ENCODE measurements around the gene OPALIN.

Gene OPALIN

DNA sequence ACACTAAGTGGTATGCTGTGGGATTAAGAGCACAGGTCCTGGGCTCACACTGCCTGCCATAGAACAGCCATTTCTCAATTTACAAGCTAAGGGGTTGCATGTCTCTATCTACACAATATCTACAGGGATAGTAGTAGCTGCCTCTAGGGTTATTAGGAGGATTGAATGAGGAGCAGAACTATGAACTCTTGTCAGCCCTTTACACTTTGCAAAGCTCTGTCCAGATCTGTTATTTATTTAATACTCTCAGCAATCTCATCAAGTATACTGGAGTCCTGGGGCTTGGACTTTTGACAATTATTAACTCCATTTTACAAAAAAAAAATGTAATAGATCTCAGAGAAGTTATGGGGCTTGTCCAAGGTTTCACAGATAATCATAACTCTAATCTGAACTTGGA lies 6.8 kb downstream of the OPALIN start:
- Histone ChIP-seq H3K4me1 (ENCODE audit: control insufficient read depth, insufficient read depth, low read length) (no peaks in the 10 kb centered on the region), H3K9ac (ENCODE audit: low read depth, low read length) (no peak overlapping the region), H3K9me3 (replicated peaks; ENCODE audit: low read length) (no peaks in the 10 kb centered on the region), H3K4me2 (ENCODE audit: low read length) (no peak overlapping the region), H3K4me3 (ENCODE audit: low read length) (no peak overlapping the region), H3K36me3 (ENCODE audit: insufficient read depth, low read length) (no peaks in the 10 kb centered on the region), H3K27me3 (ENCODE audit: control insufficient read depth, insufficient read depth, low read length) (peaks cover 4% of the 10 kb centered on the region)

DNA sequence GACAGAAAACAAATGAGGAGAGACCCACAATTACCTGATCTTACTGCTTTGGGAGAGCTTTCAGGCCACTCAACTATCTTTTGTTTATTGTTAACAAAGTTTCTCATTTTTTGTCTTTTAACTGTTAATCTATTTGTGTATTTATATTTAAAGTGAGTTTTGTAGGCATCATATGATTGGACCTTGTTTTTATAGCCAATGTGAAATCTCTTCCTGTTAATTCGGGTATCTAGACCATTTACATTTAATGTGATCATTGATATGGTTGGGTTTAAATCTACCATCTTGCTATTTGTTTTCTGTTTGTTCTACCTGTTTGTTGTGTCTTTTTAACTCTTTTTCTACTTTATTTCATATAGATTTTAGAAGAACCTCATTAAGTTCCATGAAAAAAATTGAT lies 12.5 kb downstream of the OPALIN start:
- no peaks in the 10 kb centered on the region for H3K9me3 ChIP-seq (replicated peaks; ENCODE audit: low read length)
- no peaks in the 10 kb centered on the region for H3K27me3 ChIP-seq (ENCODE audit: control insufficient read depth, insufficient read depth, low read length)
- H3K4me1 ChIP-seq (ENCODE audit: control insufficient read depth, insufficient read depth, low read length), result no peaks in the 10 kb centered on the region
- H3K36me3 ChIP-seq (ENCODE audit: insufficient read depth, low read length), result no peaks in the 10 kb centered on the region
- H3K4me3 ChIP-seq (ENCODE audit: low read length), result no peak overlapping the region
- H3K4me2 ChIP-seq (ENCODE audit: low read length), result no peak overlapping the region
- H3K9ac ChIP-seq (ENCODE audit: low read depth, low read length), result no peak overlapping the region

GRCh38 chr10:96345222-96345621 lies 13.6 kb downstream of the OPALIN start:
- no peak overlapping the region for H3K9ac ChIP-seq (ENCODE audit: low read depth, low read length)
- no peaks in the 10 kb centered on the region for H3K4me1 ChIP-seq (ENCODE audit: control insufficient read depth, insufficient read depth, low read length)
- H3K36me3 ChIP-seq (ENCODE audit: insufficient read depth, low read length), result no peaks in the 10 kb centered on the region
- no peaks in the 10 kb centered on the region for H3K27me3 ChIP-seq (ENCODE audit: control insufficient read depth, insufficient read depth, low read length)
- no peak overlapping the region for H3K4me2 ChIP-seq (ENCODE audit: low read length)
- no peaks in the 10 kb centered on the region for H3K9me3 ChIP-seq (replicated peaks; ENCODE audit: low read length)
- no peak overlapping the region for H3K4me3 ChIP-seq (ENCODE audit: low read length)

DNA sequence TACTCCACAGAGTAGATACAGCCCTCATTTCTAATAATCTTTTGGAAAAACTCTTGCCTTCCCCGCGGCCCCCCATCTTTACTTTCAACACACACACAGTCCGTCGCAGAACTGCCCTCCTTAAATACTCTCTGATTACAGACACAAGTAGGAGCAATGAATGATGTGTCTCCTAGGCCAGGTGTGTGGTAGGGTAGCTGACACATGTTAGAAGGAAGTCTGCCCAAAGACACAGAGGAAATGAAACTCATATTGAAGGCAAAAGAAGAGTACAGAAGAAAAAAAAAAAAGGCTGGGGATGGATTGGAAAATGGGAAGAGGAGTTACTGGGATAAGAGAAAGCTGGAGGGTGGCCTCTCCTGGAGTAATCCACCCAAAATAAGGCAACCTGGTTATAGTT lies 14.6 kb downstream of the OPALIN start:
- Histone ChIP-seq H3K27me3 (ENCODE audit: control insufficient read depth, insufficient read depth, low read length) (peaks cover 2% of the 10 kb centered on the region), H3K4me3 (ENCODE audit: low read length) (no peak overlapping the region)

DNA sequence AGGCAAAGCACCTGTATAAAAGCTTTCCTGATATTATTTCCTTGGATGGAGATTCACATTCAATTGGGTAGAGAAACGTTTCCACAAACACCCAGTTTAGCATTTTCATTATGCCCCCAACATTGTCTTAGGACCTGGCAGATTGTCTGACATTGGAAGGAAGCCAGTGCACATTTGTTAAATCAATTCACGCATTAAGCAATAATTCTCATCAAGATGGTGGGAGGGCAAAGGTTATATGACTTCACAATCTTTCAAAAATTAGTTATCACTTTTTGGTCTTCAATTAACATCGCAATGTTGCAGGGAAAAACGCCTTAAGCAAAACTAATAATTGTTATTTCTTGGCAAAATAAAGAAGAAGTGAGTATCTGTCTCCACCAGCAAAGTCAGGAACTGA lies 16.4 kb downstream of the OPALIN start:
- H3K9me3 ChIP-seq (replicated peaks; ENCODE audit: low read length), result no peaks in the 10 kb centered on the region
- no peaks in the 10 kb centered on the region for H3K36me3 ChIP-seq (ENCODE audit: insufficient read depth, low read length)
- H3K27me3 ChIP-seq (ENCODE audit: control insufficient read depth, insufficient read depth, low read length), result peaks cover 9% of the 10 kb centered on the region
- H3K4me1 ChIP-seq (ENCODE audit: control insufficient read depth, insufficient read depth, low read length), result no peaks in the 10 kb centered on the region
- H3K4me3 ChIP-seq (ENCODE audit: low read length), result no peak overlapping the region
- no peak overlapping the region for H3K4me2 ChIP-seq (ENCODE audit: low read length)
- H3K9ac ChIP-seq (ENCODE audit: low read depth, low read length), result no peak overlapping the region

More for the DNA sequence above, 14.6 kb downstream of the OPALIN start:
- Histone ChIP-seq H3K4me2 (ENCODE audit: low read length) (no peak overlapping the region), H3K9me3 (replicated peaks; ENCODE audit: low read length) (no peaks in the 10 kb centered on the region), H3K36me3 (ENCODE audit: insufficient read depth, low read length) (no peaks in the 10 kb centered on the region), H3K4me1 (ENCODE audit: control insufficient read depth, insufficient read depth, low read length) (no peaks in the 10 kb centered on the region), H3K9ac (ENCODE audit: low read depth, low read length) (no peak overlapping the region)

DNA sequence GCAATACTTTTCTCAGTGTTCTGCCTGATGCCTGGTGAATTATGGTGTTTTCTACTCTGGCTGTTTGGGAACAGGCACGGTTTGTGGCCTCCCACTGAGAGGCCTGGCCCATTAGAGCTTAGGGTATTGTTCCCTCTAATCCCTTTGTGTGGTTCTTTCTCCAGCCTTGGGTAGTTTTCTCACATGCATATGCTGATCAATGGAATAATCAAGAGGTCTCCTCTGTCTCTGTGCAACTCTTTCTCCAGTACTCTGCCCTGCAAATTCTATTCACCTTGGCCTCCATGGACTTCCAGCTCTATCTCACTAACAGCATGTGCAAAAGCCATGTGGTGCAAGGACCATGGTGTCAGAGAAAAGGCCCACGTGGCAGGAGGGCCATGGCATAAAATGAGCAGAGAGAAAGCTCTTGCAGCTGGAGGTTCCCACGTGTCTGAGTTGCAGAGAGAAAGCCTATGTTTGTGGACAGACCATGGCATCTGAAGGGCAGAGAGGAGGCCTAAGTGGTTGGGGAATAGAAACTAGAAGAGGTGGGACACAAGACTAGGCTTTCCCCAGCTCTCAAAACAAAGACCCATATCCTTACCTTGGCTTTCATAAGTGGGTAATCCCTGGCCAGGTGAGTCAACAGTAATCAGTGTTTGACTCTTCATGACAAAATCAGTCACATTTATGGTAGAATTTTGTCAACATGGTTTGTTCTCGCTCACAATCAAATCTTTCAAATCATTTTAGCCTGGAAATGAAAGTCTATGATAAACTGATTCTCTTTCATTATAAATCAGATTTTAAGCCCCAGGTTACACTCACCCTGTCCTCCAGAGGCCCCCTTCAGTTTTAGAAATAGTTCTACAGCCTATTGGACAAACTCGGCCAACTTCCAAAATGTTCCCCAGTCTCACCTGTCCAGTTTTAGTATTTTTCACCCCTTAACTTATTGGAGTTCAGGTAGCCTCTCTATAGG lies 17.3 kb downstream of the OPALIN start:
- Histone ChIP-seq H3K36me3 (ENCODE audit: insufficient read depth, low read length) (no peaks in the 10 kb centered on the region), H3K9me3 (replicated peaks; ENCODE audit: low read length) (no peaks in the 10 kb centered on the region), H3K4me3 (ENCODE audit: low read length) (no peak overlapping the region), H3K4me1 (ENCODE audit: control insufficient read depth, insufficient read depth, low read length) (no peaks in the 10 kb centered on the region), H3K9ac (ENCODE audit: low read depth, low read length) (no peak overlapping the region), H3K4me2 (ENCODE audit: low read length) (no peak overlapping the region), H3K27me3 (ENCODE audit: control insufficient read depth, insufficient read depth, low read length) (peaks cover 9% of the 10 kb centered on the region)

GRCh38 chr10:96339956-96340904 lies 18.6 kb downstream of the OPALIN start:
- Histone ChIP-seq H3K36me3 (ENCODE audit: insufficient read depth, low read length) (no peaks in the 10 kb centered on the region), H3K4me3 (ENCODE audit: low read length) (no peak overlapping the region), H3K9me3 (replicated peaks; ENCODE audit: low read length) (no peaks in the 10 kb centered on the region), H3K9ac (ENCODE audit: low read depth, low read length) (no peak overlapping the region), H3K27me3 (ENCODE audit: control insufficient read depth, insufficient read depth, low read length) (peaks cover 9% of the 10 kb centered on the region), H3K4me2 (ENCODE audit: low read length) (no peak overlapping the region), H3K4me1 (ENCODE audit: control insufficient read depth, insufficient read depth, low read length) (no peaks in the 10 kb centered on the region)

- no peak overlapping the region for H3K9ac ChIP-seq (ENCODE audit: low read depth, low read length)
- no peak overlapping the region for H3K4me3 ChIP-seq (ENCODE audit: low read length)
- H3K27me3 ChIP-seq (ENCODE audit: control insufficient read depth, insufficient read depth, low read length), result peaks cover 9% of the 10 kb centered on the region
- H3K36me3 ChIP-seq (ENCODE audit: insufficient read depth, low read length), result no peaks in the 10 kb centered on the region
- H3K4me2 ChIP-seq (ENCODE audit: low read length), result no peak overlapping the region
- no peaks in the 10 kb centered on the region for H3K9me3 ChIP-seq (replicated peaks; ENCODE audit: low read length)
- H3K4me1 ChIP-seq (ENCODE audit: control insufficient read depth, insufficient read depth, low read length), result no peaks in the 10 kb centered on the region
Measured at GRCh38 chr10:96339383-96339782, 19.4 kb downstream of the OPALIN start.

- Histone ChIP-seq H3K4me3 (ENCODE audit: low read length) (no peak overlapping the region), H3K4me2 (ENCODE audit: low read length) (no peak overlapping the region), H3K36me3 (ENCODE audit: insufficient read depth, low read length) (no peaks in the 10 kb centered on the region), H3K27me3 (ENCODE audit: control insufficient read depth, insufficient read depth, low read length) (peaks cover 12% of the 10 kb centered on the region), H3K9ac (ENCODE audit: low read depth, low read length) (no peak overlapping the region), H3K9me3 (replicated peaks; ENCODE audit: low read length) (no peaks in the 10 kb centered on the region), H3K4me1 (ENCODE audit: control insufficient read depth, insufficient read depth, low read length) (no peaks in the 10 kb centered on the region)
Measured at GRCh38 chr10:96338279-96338925, 20.4 kb downstream of the OPALIN start.

DNA sequence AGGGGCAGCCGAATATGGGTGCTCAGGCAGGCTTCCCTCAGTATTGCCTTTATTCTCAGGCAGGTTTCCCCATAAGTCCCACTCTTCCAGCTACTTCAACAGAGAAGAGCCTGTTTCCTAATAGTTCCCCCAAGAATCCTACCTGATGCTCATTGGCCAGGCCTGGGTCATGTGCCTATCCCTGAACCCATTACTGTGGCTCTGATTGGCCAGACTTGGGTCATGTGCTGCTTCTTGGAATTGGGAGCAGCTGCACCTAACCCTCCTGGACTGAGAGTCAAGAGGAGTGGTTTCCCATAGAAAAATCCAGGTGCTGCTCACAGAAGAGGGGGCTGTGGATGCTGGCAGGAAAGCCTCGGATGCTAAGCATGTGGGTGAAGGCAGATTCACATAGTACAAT lies 21.7 kb downstream of the OPALIN start:
- no peak overlapping the region for H3K4me2 ChIP-seq (ENCODE audit: low read length)

More for the DNA sequence above, 21.7 kb downstream of the OPALIN start:
- no peak overlapping the region for H3K9ac ChIP-seq (ENCODE audit: low read depth, low read length)
- H3K4me1 ChIP-seq (ENCODE audit: control insufficient read depth, insufficient read depth, low read length), result no peaks in the 10 kb centered on the region
- no peak overlapping the region for H3K4me3 ChIP-seq (ENCODE audit: low read length)
- H3K27me3 ChIP-seq (ENCODE audit: control insufficient read depth, insufficient read depth, low read length), result peaks cover 12% of the 10 kb centered on the region
- no peaks in the 10 kb centered on the region for H3K9me3 ChIP-seq (replicated peaks; ENCODE audit: low read length)
- no peaks in the 10 kb centered on the region for H3K36me3 ChIP-seq (ENCODE audit: insufficient read depth, low read length)
